Endothelial cell of umbilical vein (primary cell): ENCODE measurements around the gene SAP25. TPM values are rescaled to one million over a fixed set of nuclear protein-coding genes. Genes with fewer than 3 reads are reported as not detected.

Source experiments
- BruUV-seq: library from RNA; stranded (reverse); fragments of 400-500 nt; replicated peaks from 2 replicates; lab custom pipeline; 2021; lab: Mats Ljungman, UMichigan
- CTCF ChIA-PET: fragments of 300-600, 350-600 bp; sonication (Branson Sonifier 250); formaldehyde crosslinking; loops from one replicate; lab custom pipeline; 2021; ENCODE audit warnings: antibody characterized with exemption, inconsistent platforms; lab: Charles Lee
- POLR2A ChIA-PET: fragments of 300-600, 350-600 bp; sonication (Branson Sonifier 250); formaldehyde crosslinking; loops from one replicate; lab custom pipeline; 2021; ENCODE audit warnings: antibody characterized with exemption, inconsistent platforms; lab: Charles Lee
- DNase-seq: peaks from one replicate; pipeline ENCODE4 v3.0.0-alpha.2; 2011; ENCODE audit warnings: low read depth, low spot score
- FAIRE-seq: peaks from 2 replicates; lab custom pipeline; 2011; peaks lifted over from hg19 to GRCh38; lab: Jason Lieb, UNC
- H2AFZ ChIP-seq: 2 replicates; pipeline ENCODE4 v1.6.0; 2012; ENCODE audit warnings: low read depth, low read length, control low read depth, inconsistent platforms
- H3K27ac ChIP-seq: 2 replicates; pipeline ENCODE4 v1.5.1; 2011; ENCODE audit warnings: low read depth, mild to moderate bottlenecking, control low read depth, low read length, moderate library complexity; ENCODE audit not compliant: insufficient read depth
- H3K27me3 ChIP-seq, 2 experiments: 2 replicates each; pipeline versions ENCODE4 v1.6.0 to v1.6.1; 2011; ENCODE audit warnings: low read length in 2 of 2, mixed read lengths in 1 of 2; ENCODE audit not compliant: control insufficient read depth in 2 of 2, insufficient read depth in 2 of 2
- H3K36me3 ChIP-seq, 2 experiments: 2 replicates in 1 of 2; 3 replicates in 1 of 2; pipeline ENCODE4 v1.5.1; 2011; ENCODE audit warnings: low read length in 2 of 2, mild to moderate bottlenecking in 1 of 2, moderate library complexity in 1 of 2; ENCODE audit not compliant: control insufficient read depth in 2 of 2, insufficient read depth in 2 of 2; ENCODE audit errors: extremely low read depth in 1 of 2
- H3K4me1 ChIP-seq: 3 replicates; pipeline ENCODE4 v1.5.1; 2011; ENCODE audit warnings: mild to moderate bottlenecking, low read length; ENCODE audit not compliant: control insufficient read depth, insufficient read depth; ENCODE audit errors: extremely low read depth
- H3K4me2 ChIP-seq: 2 replicates; pipeline ENCODE4 v1.6.1; 2011; ENCODE audit warnings: low read length, control low read depth, mixed read lengths; ENCODE audit not compliant: insufficient read depth
- H3K4me3 ChIP-seq, 3 experiments: fragments of 200-600 bp in 1 of 3; sonication (generic), shearing (Covaris generic) in 1 of 3; replicated peaks in 1 of 3; 2 replicates each; pipeline ENCODE4 v1.5.1; 2011 to 2016; ENCODE audit warnings: control low read depth in 3 of 3, low read length in 3 of 3, mild to moderate bottlenecking in 2 of 3, inconsistent platforms in 1 of 3, low read depth in 1 of 3, moderate library complexity in 1 of 3; ENCODE audit not compliant: insufficient read depth in 1 of 3
- H3K79me2 ChIP-seq: 2 replicates; pipeline ENCODE4 v1.6.0; 2012; ENCODE audit warnings: low read length, inconsistent platforms; ENCODE audit not compliant: control insufficient read depth, insufficient read depth
- H3K9ac ChIP-seq: replicated peaks from 2 replicates; pipeline ENCODE3; 2011; ENCODE audit warnings: low read length, control low read depth; ENCODE audit not compliant: insufficient read depth; ENCODE audit errors: extremely low read depth
- H3K9me1 ChIP-seq: replicated peaks from 3 replicates; pipeline ENCODE4 v1.6.0; 2011; ENCODE audit warnings: mild to moderate bottlenecking, low read length; ENCODE audit not compliant: control insufficient read depth, insufficient read depth; ENCODE audit errors: extremely low read depth
- H3K9me3 ChIP-seq: replicated peaks from 2 replicates; pipeline ENCODE4 v1.5.1; 2012; ENCODE audit warnings: low read length, inconsistent platforms; ENCODE audit not compliant: control insufficient read depth, insufficient read depth
- H4K20me1 ChIP-seq: replicated peaks from 2 replicates; pipeline ENCODE3; 2011; ENCODE audit warnings: mild to moderate bottlenecking, low read length; ENCODE audit not compliant: control insufficient read depth, insufficient read depth; ENCODE audit errors: extremely low read depth
- CTCF ChIP-seq, 2 donors: IDR thresholded peaks; 1 replicate in 1 of 2; 2 replicates in 1 of 2; pipeline ENCODE4 v1.5.1; 2011; ENCODE audit warnings: low read length in 2 of 2, mild to moderate bottlenecking in 2 of 2, moderate library complexity in 2 of 2, control low read depth in 1 of 2, inconsistent platforms in 1 of 2, low read depth in 1 of 2; ENCODE audit not compliant: insufficient read depth in 1 of 2; ENCODE audit errors: extremely low read depth in 1 of 2
- EZH2 ChIP-seq: IDR thresholded peaks from 2 replicates; pipeline ENCODE4 v1.6.1; 2012; ENCODE audit warnings: borderline replicate concordance, low read depth, mild to moderate bottlenecking, moderate library complexity, low read length, inconsistent platforms; ENCODE audit not compliant: severe bottlenecking
- GATA2 ChIP-seq: IDR thresholded peaks from 2 replicates; pipeline ENCODE4 v1.7.0; 2011; ENCODE audit warnings: low read depth, mild to moderate bottlenecking, moderate library complexity, mixed read lengths, low read length; ENCODE audit not compliant: insufficient read length, insufficient read depth
- JUN ChIP-seq: IDR thresholded peaks from 2 replicates; pipeline ENCODE4 v1.6.1; 2011; ENCODE audit warnings: borderline replicate concordance, low read depth; ENCODE audit not compliant: insufficient read length, insufficient read depth
- MAX ChIP-seq: IDR thresholded peaks from 2 replicates; pipeline ENCODE4 v1.6.1; 2011; ENCODE audit not compliant: insufficient read depth, insufficient read length
- MYC ChIP-seq: IDR thresholded peaks from one replicate; pipeline ENCODE4 v1.6.1; 2011; ENCODE audit warnings: mild to moderate bottlenecking, low read depth, low read length
- POLR2A ChIP-seq: IDR thresholded peaks from 2 replicates; pipeline ENCODE4 v1.6.1; 2012; ENCODE audit warnings: low read depth, mild to moderate bottlenecking, control low read depth, low read length
- dilution Hi-C: fragments of 300-500 bp; cut with MboI; formaldehyde crosslinking; loops from one replicate; pipeline ENCODE4 v1.15.0; 2019; ENCODE audit warnings: low sequenced_read_pairs; ENCODE audit not compliant: extremely low pct_ligation_motif_present
- intact Hi-C: fragments of 100-400 bp; cut with micrococcal nuclease; formaldehyde crosslinking; loops from one replicate; pipeline ENCODE4 v1.10.0; 2022
- polyA plus RNA-seq, 4 experiments: library from polyadenylated mRNA; depleted of rRNA in 3 of 4; stranded (reverse) in 3 of 4; unstranded in 1 of 4; fragments of >200 nt; gene quantifications; 2 replicates each; pipeline versions ENCODE4 v1.2.1 to v1.2.3, GENCODE V29; 2011 to 2012; ENCODE audit warnings: missing spikeins in 1 of 4
- total RNA-seq: library from RNA; stranded (reverse); gene quantifications from 2 replicates; pipeline ENCODE4 v1.2.3, GENCODE V29; 2021

The SAP25 gene
- total and polyA plus RNA-seq, 2 donors (not counting 3 experiments of a cell fraction or from before 2014, with no cell fraction given), result 3.2 TPM

- intact Hi-C loops, result no loop called here
- FAIRE-seq (no peak), DNase-seq (no peak)
- ChIA-PET POLR2A (no interaction called here), CTCF (no interaction called here)
- Histone ChIP-seq H3K4me3 (no peak overlapping the region), H3K36me3 (no peaks in the 10 kb centered on the region), H3K27me3 (no peaks in the 10 kb centered on the region), H3K9me1 (no peaks in the 10 kb centered on the region), H3K4me1 (no peaks in the 10 kb centered on the region), H2AFZ (no peak overlapping the region), H3K79me2 (no peaks in the 10 kb centered on the region), H3K27ac (no peak overlapping the region), H4K20me1 (no peaks in the 10 kb centered on the region), H3K9ac (no peak overlapping the region), H3K4me2 (no peak overlapping the region), H3K9me3 (no peaks in the 10 kb centered on the region)
- dilution Hi-C loops, result no loop called here
- TF ChIP-seq JUN (no peak), MYC (no peak), POLR2A (no peak), CTCF (IDR thresholded peaks at IDR 0.05; ENCODE audit: extremely low read depth in 1 of 2, insufficient read depth in 1 of 2, low read depth in 1 of 2, low read length in 2 of 2) (no peak), EZH2 (no peak), GATA2 (no peak), MAX (no peak)
- no TSS peak for BruUV-seq
Measured at GRCh38 chr7:100620804-100621203, 47.1 kb upstream of the SAP25 start.
